Uterus (tissue), 2 donors: ENCODE data around the gene CDC34.

ENCODE experiments used
- POLR2A ChIP-seq, 2 donors: fragments of 450-650 bp; IDR thresholded peaks; one replicate each; pipeline ENCODE4 v1.6.1; 2016; ENCODE audit warnings: antibody characterized with exemption in 2 of 2, mild to moderate bottlenecking in 1 of 2, moderate library complexity in 1 of 2
- TF ChIP-seq, protein P1 (sequence below), 4 experiments: fragments of 200-600 bp in 2 of 4; fragments of 450-650 bp in 2 of 4; sonication (generic) in 2 of 4; IDR thresholded peaks; one replicate each; pipeline ENCODE4 v1.5.1; 2016 to 2019; ENCODE audit warnings: antibody characterized with exemption in 4 of 4, mild to moderate bottlenecking in 2 of 4, moderate library complexity in 1 of 4

DNA sequence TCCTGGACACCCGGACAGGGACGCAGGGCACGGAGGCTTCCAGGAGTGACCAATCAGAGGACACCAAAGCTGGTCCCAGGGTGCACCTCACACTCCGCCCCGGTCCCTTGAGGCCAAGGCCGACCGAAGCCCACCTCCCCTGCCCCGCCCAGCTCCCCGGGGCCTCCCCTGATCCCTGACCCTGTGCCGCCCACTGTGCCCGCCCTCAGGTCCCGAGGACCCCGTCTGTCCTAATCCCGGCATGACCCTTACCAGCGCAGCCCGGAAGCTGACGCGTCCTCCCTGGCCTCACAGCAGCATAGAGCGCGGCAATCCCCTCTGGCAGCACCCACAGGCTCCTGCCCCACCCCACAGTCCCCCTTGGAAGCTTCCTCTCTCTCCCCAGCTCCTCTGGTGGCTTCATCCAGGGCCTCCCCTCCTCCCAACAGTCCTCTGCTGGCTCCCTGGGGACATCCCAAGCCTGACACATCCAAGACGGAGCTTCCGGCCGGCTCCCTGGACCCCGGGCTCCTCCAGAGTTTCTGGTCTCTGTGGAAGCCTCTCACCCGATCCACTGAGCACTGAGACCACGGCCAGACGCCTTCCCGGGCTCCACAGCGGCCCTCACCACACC is 7.4 kb upstream of the CDC34 start:
- TF ChIP-seq, protein P1, sequence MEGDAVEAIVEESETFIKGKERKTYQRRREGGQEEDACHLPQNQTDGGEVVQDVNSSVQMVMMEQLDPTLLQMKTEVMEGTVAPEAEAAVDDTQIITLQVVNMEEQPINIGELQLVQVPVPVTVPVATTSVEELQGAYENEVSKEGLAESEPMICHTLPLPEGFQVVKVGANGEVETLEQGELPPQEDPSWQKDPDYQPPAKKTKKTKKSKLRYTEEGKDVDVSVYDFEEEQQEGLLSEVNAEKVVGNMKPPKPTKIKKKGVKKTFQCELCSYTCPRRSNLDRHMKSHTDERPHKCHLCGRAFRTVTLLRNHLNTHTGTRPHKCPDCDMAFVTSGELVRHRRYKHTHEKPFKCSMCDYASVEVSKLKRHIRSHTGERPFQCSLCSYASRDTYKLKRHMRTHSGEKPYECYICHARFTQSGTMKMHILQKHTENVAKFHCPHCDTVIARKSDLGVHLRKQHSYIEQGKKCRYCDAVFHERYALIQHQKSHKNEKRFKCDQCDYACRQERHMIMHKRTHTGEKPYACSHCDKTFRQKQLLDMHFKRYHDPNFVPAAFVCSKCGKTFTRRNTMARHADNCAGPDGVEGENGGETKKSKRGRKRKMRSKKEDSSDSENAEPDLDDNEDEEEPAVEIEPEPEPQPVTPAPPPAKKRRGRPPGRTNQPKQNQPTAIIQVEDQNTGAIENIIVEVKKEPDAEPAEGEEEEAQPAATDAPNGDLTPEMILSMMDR (IDR thresholded peaks at IDR 0.05) = no peak
- no peak for TF ChIP-seq POLR2A (IDR thresholded peaks at IDR 0.05)
